Measurements from ENCODE around the gene PCDHGA11. TPM values are rescaled to one million over a fixed set of nuclear protein-coding genes. Genes with fewer than 3 reads are reported as not detected.
A peak's percentile ranks its signal among the peaks of the same experiment; 100 is the strongest.
"Not testable (repeated sequence)": the region's sequence is repeated elsewhere in the genome, so short reads cannot be mapped to it uniquely, and the experiment has no call there.

PCDHGA11 gene
- total RNA-seq, 2 experiments from 2014 or later = 0.07 TPM; not detected in 1

DNA sequence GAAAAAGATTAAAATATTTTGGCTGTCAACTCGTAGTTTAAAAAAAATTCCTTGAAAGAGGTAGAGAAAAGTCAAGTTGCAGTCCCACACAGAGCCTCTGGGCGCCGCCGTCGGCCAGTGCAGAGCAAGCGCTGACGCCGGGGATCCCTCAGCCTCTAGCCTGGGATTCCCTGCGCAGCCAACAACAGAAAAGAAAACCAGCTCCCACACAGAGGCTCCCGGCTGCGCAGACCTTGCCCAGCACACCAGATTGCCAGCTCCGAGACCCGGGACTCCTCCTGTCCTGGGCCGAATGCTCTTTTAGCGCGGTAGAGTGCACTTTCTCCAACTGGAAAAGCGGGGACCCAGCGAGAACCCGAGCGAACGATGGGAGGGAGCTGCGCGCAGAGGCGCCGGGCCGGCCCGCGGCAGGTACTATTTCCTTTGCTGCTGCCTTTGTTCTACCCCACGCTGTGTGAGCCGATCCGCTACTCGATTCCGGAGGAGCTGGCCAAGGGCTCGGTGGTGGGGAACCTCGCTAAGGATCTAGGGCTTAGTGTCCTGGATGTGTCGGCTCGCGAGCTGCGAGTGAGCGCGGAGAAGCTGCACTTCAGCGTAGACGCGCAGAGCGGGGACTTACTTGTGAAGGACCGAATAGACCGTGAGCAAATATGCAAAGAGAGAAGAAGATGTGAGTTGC is 3.2 kb upstream of the PCDHGA11 start, which contains the start of gene PCDHGB7:
Gene PCDHGB7 (plus strand): TSS at position 184 of the 679 bp plus-strand sequence. CDS start 183 bp downstream, at position 367.
- H3K9me3 Mint-ChIP-seq (ENCODE audit: low read depth) = peaks cover 29% of the 10 kb centered on the region
- intact Hi-C loops (cut with DNase I, micrococcal nuclease) = loop anchor here (1.0 kb wide), 3 partner anchors 107 to 147 kb away; no protein-coding TSS in a partner anchor
- DNase-seq (peak; percentile 79), ATAC-seq (peak; percentile 75)
- POLR2A ChIA-PET, H3K4me1 Mint-ChIP-seq, H3K27ac Mint-ChIP-seq: not testable (repeated sequence)
- peaks cover 40% of the 10 kb centered on the region for H3K36me3 Mint-ChIP-seq (ENCODE audit: low read depth)
- CTCF ChIA-PET = interaction anchor here (0.6 to 2.8 kb wide), 16 partner anchors 9 to 1314 kb away, joined by 3 to 10 read pairs (median 5); partner anchors contain the start of genes PCDHGA12, PCDHGA9 and PCDHGB6
- H3K4me3 Mint-ChIP-seq = peak within 1 kb of the TSS; percentile 62
- H3K27me3 Mint-ChIP-seq = peaks cover 75% of the 10 kb centered on the region

DNA sequence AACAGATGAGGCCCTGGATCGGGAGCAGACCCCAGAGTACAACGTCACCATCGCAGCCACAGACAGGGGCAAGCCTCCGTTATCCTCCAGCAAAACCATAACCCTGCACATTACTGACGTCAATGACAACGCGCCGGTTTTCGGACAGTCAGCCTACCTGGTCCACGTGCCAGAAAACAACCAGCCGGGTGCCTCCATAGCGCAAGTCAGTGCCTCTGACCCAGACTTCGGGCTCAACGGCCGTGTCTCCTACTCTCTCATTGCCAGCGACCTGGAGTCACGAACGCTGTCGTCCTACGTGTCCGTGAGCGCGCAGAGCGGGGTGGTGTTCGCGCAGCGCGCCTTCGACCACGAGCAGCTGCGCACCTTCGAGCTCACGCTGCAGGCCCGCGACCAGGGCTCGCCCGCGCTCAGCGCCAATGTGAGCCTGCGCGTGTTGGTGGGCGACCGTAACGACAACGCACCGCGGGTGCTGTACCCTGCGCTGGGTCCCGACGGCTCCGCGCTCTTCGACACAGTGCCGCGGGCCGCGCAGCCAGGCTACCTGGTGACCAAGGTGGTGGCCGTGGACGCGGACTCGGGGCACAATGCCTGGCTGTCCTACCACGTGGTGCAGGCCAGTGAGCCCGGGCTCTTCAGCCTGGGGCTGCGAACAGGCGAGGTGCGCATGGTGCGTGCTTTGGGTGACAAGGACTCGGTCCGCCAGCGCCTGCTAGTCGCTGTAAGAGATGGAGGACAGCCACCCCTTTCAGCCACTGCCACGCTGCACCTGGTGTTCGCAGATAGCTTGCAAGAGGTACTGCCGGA is 1.6 kb upstream of the PCDHGA11 start:
- ATAC-seq = no peak
- peaks cover 39% of the 10 kb centered on the region for H3K36me3 Mint-ChIP-seq (ENCODE audit: low read depth)
- H3K9me3 Mint-ChIP-seq (ENCODE audit: low read depth) = peaks cover 34% of the 10 kb centered on the region
- DNase-seq = no peak
- no peak overlapping the region for H3K4me3 Mint-ChIP-seq
- H3K27me3 Mint-ChIP-seq = peaks cover 70% of the 10 kb centered on the region
- ChIA-PET POLR2A (no interaction called here), CTCF (interaction anchor here (0.6 to 3.3 kb wide), 7 partner anchors 11 to 145 kb away, joined by 3 to 11 read pairs (median 3); partner anchors contain the start of gene PCDHGA12)
- intact Hi-C loops (cut with DNase I, micrococcal nuclease) = no loop called here
- no peak overlapping the region for H3K27ac Mint-ChIP-seq
- peaks cover 6% of the 10 kb centered on the region for H3K4me1 Mint-ChIP-seq

DNA sequence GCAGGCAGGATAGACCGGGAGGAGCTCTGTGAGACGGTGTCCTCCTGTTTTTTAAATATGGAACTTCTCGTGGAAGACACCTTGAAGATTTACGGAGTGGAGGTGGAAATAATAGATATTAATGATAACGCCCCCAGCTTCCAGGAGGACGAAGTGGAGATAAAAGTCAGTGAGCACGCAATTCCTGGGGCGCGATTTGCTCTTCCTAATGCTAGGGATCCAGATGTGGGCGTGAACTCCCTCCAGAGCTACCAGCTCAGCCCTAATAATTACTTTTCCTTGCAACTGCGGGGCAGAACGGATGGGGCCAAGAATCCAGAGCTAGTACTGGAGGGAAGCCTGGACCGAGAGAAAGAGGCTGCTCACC is 621 bp downstream of the PCDHGA11 start:
- H3K4me3 Mint-ChIP-seq = peak overlapping the region; percentile 69
- peaks cover 71% of the 10 kb centered on the region for H3K27me3 Mint-ChIP-seq
- ATAC-seq (no peak), DNase-seq (no peak)
- peaks cover 2% of the 10 kb centered on the region for H3K4me1 Mint-ChIP-seq
- H3K36me3 Mint-ChIP-seq (ENCODE audit: low read depth) = peaks cover 35% of the 10 kb centered on the region
- peaks cover 34% of the 10 kb centered on the region for H3K9me3 Mint-ChIP-seq (ENCODE audit: low read depth)
- CTCF ChIA-PET = interaction anchor here (0.6 to 3.3 kb wide), 30 partner anchors 9 to 635 kb away, joined by 3 to 32 read pairs (median 5); partner anchors contain the start of genes PCDHA1, PCDHB16, PCDHGA10 and PCDHGA12
- POLR2A ChIA-PET = no interaction called here
- intact Hi-C loops (cut with DNase I, micrococcal nuclease) = loop anchor here (1.0 to 10.0 kb wide), 6 partner anchors 56 to 197 kb away; partner anchors contain the start of genes PCDHB14 (in 1 of the 2) and PCDHGC3 (in 1 of the 2)
- no peak overlapping the region for H3K27ac Mint-ChIP-seq

DNA sequence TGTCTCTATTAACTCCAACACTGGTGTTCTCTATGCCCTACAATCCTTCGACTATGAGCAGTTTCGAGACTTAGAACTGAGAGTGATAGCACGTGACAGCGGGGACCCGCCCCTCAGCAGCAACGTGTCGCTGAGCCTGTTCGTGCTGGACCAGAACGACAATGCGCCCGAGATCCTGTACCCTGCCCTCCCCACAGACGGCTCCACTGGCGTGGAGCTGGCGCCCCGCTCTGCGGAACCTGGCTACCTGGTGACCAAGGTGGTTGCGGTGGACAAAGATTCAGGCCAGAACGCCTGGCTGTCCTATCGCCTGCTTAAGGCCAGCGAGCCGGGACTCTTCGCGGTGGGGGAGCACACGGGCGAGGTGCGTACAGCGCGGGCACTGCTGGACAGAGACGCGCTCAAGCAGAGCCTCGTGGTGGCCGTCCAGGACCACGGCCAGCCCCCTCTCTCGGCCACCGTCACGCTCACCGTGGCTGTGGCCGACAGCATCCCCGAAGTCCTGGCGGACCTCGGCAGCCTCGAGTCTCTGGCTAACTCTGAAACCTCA is 2.0 kb downstream of the PCDHGA11 start:
- POLR2A ChIA-PET = no interaction called here
- H3K36me3 Mint-ChIP-seq (ENCODE audit: low read depth) = peaks cover 37% of the 10 kb centered on the region
- ATAC-seq = no peak

DNA sequence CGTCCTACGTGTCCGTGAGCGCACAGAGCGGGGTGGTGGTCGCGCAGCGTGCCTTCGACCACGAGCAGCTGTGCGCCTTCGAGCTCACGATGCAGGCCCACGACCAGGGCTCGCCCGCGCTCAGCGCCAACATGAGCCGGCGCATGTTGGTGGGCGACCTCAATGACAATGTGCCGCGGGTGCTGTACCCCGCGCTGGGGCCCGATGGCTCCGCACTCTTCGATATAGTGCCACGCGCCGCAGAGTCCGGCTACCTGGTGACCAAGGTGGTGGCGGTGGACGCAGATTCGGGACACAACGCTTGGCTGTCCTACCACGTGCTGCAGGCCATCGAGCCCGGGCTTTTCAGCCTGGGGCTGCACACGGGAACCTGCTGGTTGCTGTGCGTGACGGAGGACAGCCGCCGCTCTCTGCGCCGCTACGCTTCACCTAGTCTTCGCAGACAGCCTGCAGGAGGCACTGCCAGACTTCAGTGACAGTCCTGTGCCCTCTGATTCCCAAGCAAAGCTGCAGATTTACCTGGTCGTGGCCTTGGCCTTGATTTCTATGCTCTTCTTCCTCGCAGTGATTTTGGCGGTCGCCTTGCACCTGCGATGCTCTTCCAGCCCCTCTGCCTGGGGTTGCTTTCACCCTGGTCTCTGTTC is 7.1 kb downstream of the PCDHGA11 start:
- ATAC-seq = no peak

More for the DNA sequence above, 2.0 kb downstream of the PCDHGA11 start:
- intact Hi-C loops (cut with DNase I, micrococcal nuclease) = loop anchor here (5.0 to 10.0 kb wide), 3 partner anchors 54 to 198 kb away; partner anchors contain the start of genes PCDHB14 (in 1 of the 2) and PCDHGC3 (in 1 of the 2)
- CTCF ChIA-PET = interaction anchor here (0.7 to 2.7 kb wide), 4 partner anchors 8 to 72 kb away, joined by 3 to 32 read pairs (median 12); partner anchors contain the start of genes PCDHGA10 and PCDHGA12
- Mint-ChIP-seq H3K27ac (no peak overlapping the region), H3K9me3 (ENCODE audit: low read depth) (peaks cover 37% of the 10 kb centered on the region), H3K4me1 (peaks cover 1% of the 10 kb centered on the region), H3K4me3 (no peak overlapping the region), H3K27me3 (peaks cover 76% of the 10 kb centered on the region)
- no peak for DNase-seq

DNA sequence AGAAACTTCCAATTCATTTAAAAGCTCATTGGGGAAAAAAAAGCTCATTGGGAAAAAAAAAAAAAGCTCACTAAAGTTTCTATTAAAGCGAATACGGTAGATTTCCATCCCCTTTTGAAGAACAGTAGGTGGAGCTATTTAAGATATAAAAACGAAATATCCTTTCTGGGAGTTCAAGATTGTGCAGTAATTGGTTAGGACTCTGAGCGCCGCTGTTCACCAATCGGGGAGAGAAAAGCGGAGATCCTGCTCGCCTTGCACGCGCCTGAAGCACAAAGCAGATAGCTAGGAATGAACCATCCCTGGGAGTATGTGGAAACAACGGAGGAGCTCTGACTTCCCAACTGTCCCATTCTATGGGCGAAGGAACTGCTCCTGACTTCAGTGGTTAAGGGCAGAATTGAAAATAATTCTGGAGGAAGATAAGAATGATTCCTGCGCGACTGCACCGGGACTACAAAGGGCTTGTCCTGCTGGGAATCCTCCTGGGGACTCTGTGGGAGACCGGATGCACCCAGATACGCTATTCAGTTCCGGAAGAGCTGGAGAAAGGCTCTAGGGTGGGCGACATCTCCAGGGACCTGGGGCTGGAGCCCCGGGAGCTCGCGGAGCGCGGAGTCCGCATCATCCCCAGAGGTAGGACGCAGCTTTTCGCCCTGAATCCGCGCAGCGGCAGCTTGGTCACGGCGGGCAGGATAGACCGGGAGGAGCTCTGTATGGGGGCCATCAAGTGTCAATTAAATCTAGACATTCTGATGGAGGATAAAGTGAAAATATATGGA is 9.7 kb downstream of the PCDHGA11 start, which contains the start of gene PCDHGA12:
Gene PCDHGA12 (plus strand): TSS at position 176 of the 782 bp plus-strand sequence. CDS start 253 bp downstream, at position 429.
- Mint-ChIP-seq H3K9me3 (ENCODE audit: low read depth) (peaks cover 33% of the 10 kb centered on the region), H3K36me3 (ENCODE audit: low read depth) (peaks cover 31% of the 10 kb centered on the region), H3K4me1 (peaks cover 17% of the 10 kb centered on the region), H3K27ac (no peak within 1 kb of the TSS), H3K4me3 (peak within 1 kb of the TSS; percentile 45), H3K27me3 (peaks cover 69% of the 10 kb centered on the region)
- ATAC-seq = peak; percentile 73
- intact Hi-C loops (cut with DNase I, micrococcal nuclease) = loop anchor here (1.0 to 5.0 kb wide), 3 partner anchors 47 to 134 kb away; partner anchors contain the start of gene PCDHGC3 (in 1 of the 2)
- POLR2A ChIA-PET = interaction anchor here (0.7 kb wide), 2 partner anchors 27 to 54 kb away, joined by 3 to 5 read pairs; no protein-coding TSS in a partner anchor
- DNase-seq = peak; percentile 68
- CTCF ChIA-PET = interaction anchor here (0.6 to 3.3 kb wide), 36 partner anchors 9 to 1247 kb away, joined by 3 to 32 read pairs (median 4); partner anchors contain the start of genes PCDHGA10, PCDHGA11, PCDHGA3 and PCDHGA4

More for the DNA sequence above, 7.1 kb downstream of the PCDHGA11 start:
- no peak for DNase-seq
- ChIA-PET CTCF (interaction anchor here (0.5 to 1.2 kb wide), 5 partner anchors 15 to 552 kb away, joined by 3 to 4 read pairs (median 3); partner anchors contain the start of gene PCDHGA10), POLR2A (no interaction called here)
- Mint-ChIP-seq H3K9me3 (ENCODE audit: low read depth) (peaks cover 31% of the 10 kb centered on the region), H3K36me3 (ENCODE audit: low read depth) (peaks cover 30% of the 10 kb centered on the region), H3K4me1 (peaks cover 17% of the 10 kb centered on the region), H3K27ac (peak overlapping the region; percentile 21), H3K4me3 (no peak overlapping the region), H3K27me3 (peaks cover 68% of the 10 kb centered on the region)
- intact Hi-C loops (cut with DNase I, micrococcal nuclease) = loop anchor here (10.0 kb wide), 2 partner anchors 193 to 203 kb away; partner anchors contain the start of gene PCDHB14 (in 1 of the 2)

DNA sequence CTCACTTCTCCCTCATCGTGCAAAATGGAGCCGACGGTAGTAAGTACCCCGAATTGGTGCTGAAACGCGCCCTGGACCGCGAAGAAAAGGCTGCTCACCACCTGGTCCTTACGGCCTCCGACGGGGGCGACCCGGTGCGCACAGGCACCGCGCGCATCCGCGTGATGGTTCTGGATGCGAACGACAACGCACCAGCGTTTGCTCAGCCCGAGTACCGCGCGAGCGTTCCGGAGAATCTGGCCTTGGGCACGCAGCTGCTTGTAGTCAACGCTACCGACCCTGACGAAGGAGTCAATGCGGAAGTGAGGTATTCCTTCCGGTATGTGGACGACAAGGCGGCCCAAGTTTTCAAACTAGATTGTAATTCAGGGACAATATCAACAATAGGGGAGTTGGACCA is 10.4 kb downstream of the PCDHGA11 start:
- DNase-seq (peak; percentile 33), ATAC-seq (peak; percentile 36)
- ChIA-PET CTCF (interaction anchor here (0.7 to 3.3 kb wide), 24 partner anchors 10 to 133 kb away, joined by 3 to 32 read pairs (median 6); partner anchors contain the start of genes PCDHGA10, PCDHGA11, PCDHGA3 and PCDHGA4), POLR2A (no interaction called here)
- H3K36me3 Mint-ChIP-seq (ENCODE audit: low read depth) = peaks cover 31% of the 10 kb centered on the region
- intact Hi-C loops (cut with DNase I, micrococcal nuclease) = loop anchor here in 1 of 2 experiments (5.0 kb wide), 1 partner anchor 46 kb away; the partner anchor contains the start of gene PCDHGC3
- no peak overlapping the region for H3K27ac Mint-ChIP-seq
- peak overlapping the region; percentile 45 for H3K4me3 Mint-ChIP-seq
- peaks cover 64% of the 10 kb centered on the region for H3K27me3 Mint-ChIP-seq
- peaks cover 17% of the 10 kb centered on the region for H3K4me1 Mint-ChIP-seq
- peaks cover 33% of the 10 kb centered on the region for H3K9me3 Mint-ChIP-seq (ENCODE audit: low read depth)

DNA sequence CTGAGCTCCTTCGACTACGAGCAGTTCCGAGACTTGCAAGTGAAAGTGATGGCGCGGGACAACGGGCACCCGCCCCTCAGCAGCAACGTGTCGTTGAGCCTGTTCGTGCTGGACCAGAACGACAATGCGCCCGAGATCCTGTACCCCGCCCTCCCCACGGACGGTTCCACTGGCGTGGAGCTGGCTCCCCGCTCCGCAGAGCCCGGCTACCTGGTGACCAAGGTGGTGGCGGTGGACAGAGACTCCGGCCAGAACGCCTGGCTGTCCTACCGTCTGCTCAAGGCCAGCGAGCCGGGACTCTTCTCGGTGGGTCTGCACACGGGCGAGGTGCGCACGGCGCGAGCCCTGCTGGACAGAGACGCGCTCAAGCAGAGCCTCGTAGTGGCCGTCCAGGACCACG is 11.5 kb downstream of the PCDHGA11 start:
- Mint-ChIP-seq H3K36me3 (ENCODE audit: low read depth) (peaks cover 27% of the 10 kb centered on the region), H3K9me3 (ENCODE audit: low read depth) (peaks cover 31% of the 10 kb centered on the region), H3K27me3 (peaks cover 55% of the 10 kb centered on the region), H3K4me1 (peaks cover 17% of the 10 kb centered on the region)
- H3K27ac Mint-ChIP-seq, H3K4me3 Mint-ChIP-seq, DNase-seq, ATAC-seq, POLR2A ChIA-PET: not testable (repeated sequence)
- intact Hi-C loops (cut with DNase I, micrococcal nuclease) = loop anchor here in 1 of 2 experiments (5.0 kb wide), 1 partner anchor 45 kb away; the partner anchor contains the start of gene PCDHGC3
- CTCF ChIA-PET = interaction anchor here (0.7 to 3.3 kb wide), 4 partner anchors 11 to 92 kb away, joined by 3 to 32 read pairs (median 10); partner anchors contain the start of gene PCDHGA11

DNA sequence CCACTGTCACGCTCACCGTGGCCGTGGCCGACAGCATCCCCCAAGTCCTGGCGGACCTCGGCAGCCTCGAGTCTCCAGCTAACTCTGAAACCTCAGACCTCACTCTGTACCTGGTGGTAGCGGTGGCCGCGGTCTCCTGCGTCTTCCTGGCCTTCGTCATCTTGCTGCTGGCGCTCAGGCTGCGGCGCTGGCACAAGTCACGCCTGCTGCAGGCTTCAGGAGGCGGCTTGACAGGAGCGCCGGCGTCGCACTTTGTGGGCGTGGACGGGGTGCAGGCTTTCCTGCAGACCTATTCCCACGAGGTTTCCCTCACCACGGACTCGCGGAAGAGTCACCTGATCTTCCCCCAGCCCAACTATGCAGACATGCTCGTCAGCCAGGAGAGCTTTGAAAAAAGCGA is 11.9 kb downstream of the PCDHGA11 start:
- peaks cover 52% of the 10 kb centered on the region for H3K27me3 Mint-ChIP-seq
- CTCF ChIA-PET = interaction anchor here (0.7 kb wide), 1 partner anchor 33 kb away, joined by 3 read pairs; no protein-coding TSS in a partner anchor
- intact Hi-C loops (cut with DNase I, micrococcal nuclease) = loop anchor here in 1 of 2 experiments (5.0 kb wide), 1 partner anchor 45 kb away; the partner anchor contains the start of gene PCDHGC3

More for the DNA sequence above, 11.9 kb downstream of the PCDHGA11 start:
- Mint-ChIP-seq H3K36me3 (ENCODE audit: low read depth) (peaks cover 27% of the 10 kb centered on the region), H3K4me1 (peaks cover 17% of the 10 kb centered on the region), H3K9me3 (ENCODE audit: low read depth) (peaks cover 29% of the 10 kb centered on the region)
- DNase-seq, H3K4me3 Mint-ChIP-seq, POLR2A ChIA-PET, ATAC-seq, H3K27ac Mint-ChIP-seq: not testable (repeated sequence)

Data from activated CD4-positive, alpha-beta T cell treated with anti-CD3 and anti-CD28 coated beads for 36 hours (primary cell).